Psoas muscle (tissue), 8 donors: ENCODE data around the gene C19orf85. TPM values are rescaled to one million over a fixed set of nuclear protein-coding genes. Genes with fewer than 3 reads are reported as not detected.

Source experiments
- ATAC-seq, 4 donors: fragments of 200-7000 bp; cut with Tn5 transposase; one replicate each; pipeline ENCODE4 v1.9.1; 2020; ENCODE audit warnings: moderate library complexity in 3 of 4, mild to moderate bottlenecking in 2 of 4
- DNase-seq, 2 donors: peaks; one replicate each; pipeline ENCODE4 v3.0.0-alpha.2; 2020
- H3K27ac ChIP-seq: fragments of 200-600 bp; one replicate; pipeline ENCODE4 v1.8.0; 2022
- H3K27me3 ChIP-seq, 3 donors: fragments of 200-600 bp in 1 of 3; one replicate each; pipeline versions ENCODE4 v1.6.1 to v1.8.0; 2013 to 2022; ENCODE audit warnings: low read length in 2 of 3, mild to moderate bottlenecking in 2 of 3, moderate library complexity in 1 of 3; ENCODE audit not compliant: insufficient read depth in 3 of 3
- H3K36me3 ChIP-seq, 2 donors: fragments of 200-600 bp in 1 of 2; one replicate each; pipeline versions ENCODE4 v1.6.1 to v1.8.0; 2013 to 2022; ENCODE audit warnings: low read depth in 1 of 2, mild to moderate bottlenecking in 1 of 2, moderate library complexity in 1 of 2; ENCODE audit not compliant: insufficient read depth in 1 of 2
- H3K4me1 ChIP-seq: fragments of 200-600 bp; one replicate; pipeline ENCODE4 v1.8.0; 2022
- H3K4me3 ChIP-seq: fragments of 200-600 bp; one replicate; pipeline ENCODE4 v1.8.0; 2022; ENCODE audit warnings: mild to moderate bottlenecking
- H3K9me3 ChIP-seq: fragments of 200-600 bp; one replicate; pipeline ENCODE4 v1.8.0; 2022
- CTCF ChIP-seq: fragments of 200-600 bp; IDR thresholded peaks from one replicate; pipeline ENCODE4 v1.8.0; 2022; ENCODE audit warnings: antibody characterized with exemption
- WGBS, 3 donors: extraction: QIAGEN DNeasy Blood & Tissue Kit; methylation state at CpG; one replicate each; pipeline versions ENCODE4 v1.1.6 to v1.1.7; 2013; 5-methylcytosine and 5-hydroxymethylcytosine counted together
- intact Hi-C, 2 donors: fragments of 100-400 bp; cut with DNase I; formaldehyde crosslinking; loops; one replicate each; pipeline versions ENCODE4 v1.11.0 to v1.14.2; 2022
- polyA plus RNA-seq, 3 donors: library from polyadenylated mRNA; stranded (reverse); fragments of 200-250 nt; gene quantifications; one replicate each; pipeline ENCODE4 v1.2.3, GENCODE V29; 2013
- total RNA-seq, 4 donors: library from RNA; stranded (reverse); fragmentation: NEBNext Ultra II Directional in 2 of 4; extraction: Animal tissue kit (Norgen Biotek cat#: 25700) in 2 of 4; gene quantifications; one replicate each; pipeline versions ENCODE4 v1.2.1 to v1.2.4, GENCODE V29; 2021 to 2023
- donor health status: healthy with polysubstance abuse.
- donor health status: DM: no; HTN: no; CAD: no; lungs with moderate emphysema.
- donor health status: Bipolar disorder and iron deficiency.
- donor health status: healthy.
- donor health status: DM: yes; HTN: yes; CAD: no.
- donor health status: DM: no; HTN: no; CAD: no.
- donor health status: DM: no; HTN: no; CAD: no.
- donor health status: DM: yes; HTN: yes; CAD: no.

Gene C19orf85
- total and polyA plus RNA-seq, 7 donors, result not detected

DNA sequence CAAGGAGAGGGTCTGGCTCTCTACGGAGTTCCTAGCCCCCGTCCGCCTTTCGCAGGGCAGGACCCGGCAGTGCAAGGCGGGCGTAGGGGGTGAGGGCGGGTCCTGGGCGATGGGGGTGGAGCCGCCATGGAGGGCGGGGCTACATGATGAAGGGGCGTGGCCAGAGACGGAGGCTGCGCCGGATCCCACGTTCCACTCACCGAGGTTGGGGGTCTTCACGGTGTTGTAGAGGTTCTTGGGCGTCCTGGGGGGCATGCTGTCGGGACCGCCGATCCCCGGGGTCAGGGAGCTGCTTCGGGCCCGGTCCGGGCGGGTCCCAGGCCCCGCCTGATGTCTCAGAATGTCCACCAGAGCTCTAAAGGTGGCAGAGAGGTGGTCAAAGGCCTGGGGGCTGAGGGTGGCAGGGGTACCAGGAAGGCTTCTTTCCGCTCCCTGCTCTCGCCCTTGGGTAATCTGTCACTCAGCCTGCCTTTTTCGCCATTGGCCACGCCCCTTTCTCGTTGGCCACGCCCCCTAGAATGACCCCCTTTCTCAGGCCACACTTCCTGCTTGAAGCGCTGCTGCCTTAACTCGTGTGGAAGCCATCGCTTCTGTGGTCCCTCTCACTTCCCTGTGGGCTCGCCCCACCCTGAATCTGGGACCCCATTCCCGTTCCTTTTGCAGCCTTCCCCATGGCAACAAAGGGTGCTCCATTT, 24.0 kb downstream of the C19orf85 start:
- no peaks in the 10 kb centered on the region for H3K4me1 ChIP-seq
- H3K9me3 ChIP-seq, result no peaks in the 10 kb centered on the region
- H3K4me3 ChIP-seq, result no peak overlapping the region
- H3K36me3 ChIP-seq, result no peaks in the 10 kb centered on the region
- intact Hi-C loops, result no loop called here
- peaks cover 3 to 85% (median 47%) of the 10 kb centered on the region in 3 donors for H3K27me3 ChIP-seq
- ATAC-seq (peak in 1 of 4 donors; percentile 45), DNase-seq (no peak)
- 4 to 10% (median 7%) methylated on average over 39 of the region's 39 CpGs for WGBS, 3 donors
- H3K27ac ChIP-seq, result no peak overlapping the region
- no peak for TF ChIP-seq CTCF

GRCh38 chr19:55439052-55439451, 25.5 kb downstream of the C19orf85 start:
- no peak for DNase-seq
- Histone ChIP-seq H3K36me3 (no peaks in the 10 kb centered on the region), H3K27ac (no peak overlapping the region), H3K4me3 (no peak overlapping the region), H3K9me3 (no peaks in the 10 kb centered on the region), H3K27me3 (peaks cover 3 to 70% (median 42%) of the 10 kb centered on the region in 3 donors), H3K4me1 (no peaks in the 10 kb centered on the region)
- no peak for TF ChIP-seq CTCF
- no peak for ATAC-seq
- intact Hi-C loops, result no loop called here
- WGBS, 3 donors, result 72 to 77% (median 73%) methylated on average over 5 of the region's 5 CpGs

DNA sequence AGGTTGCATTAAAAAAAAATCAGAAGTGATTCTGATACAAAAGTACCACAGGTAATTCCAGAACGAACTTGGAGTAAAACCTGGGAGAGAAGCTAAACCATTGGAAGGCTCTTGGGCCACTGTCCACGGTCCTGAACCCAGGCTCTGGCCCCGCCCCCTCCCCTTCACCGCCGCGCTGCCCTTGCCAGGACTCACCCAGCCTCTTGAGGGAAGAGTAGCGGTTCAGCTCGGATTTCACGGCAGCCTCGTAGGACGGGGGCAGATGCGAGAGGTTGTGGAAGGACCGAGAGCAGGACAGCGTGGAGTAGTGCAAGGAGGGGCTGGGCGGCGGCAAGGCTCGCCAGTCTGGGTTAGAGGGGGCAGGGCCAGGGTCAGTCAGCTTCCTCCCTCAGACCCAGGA, 27.1 kb downstream of the C19orf85 start:
- ATAC-seq, result peak in 3 of 4 donors; percentile 50 to 71 (median 58)

DNA sequence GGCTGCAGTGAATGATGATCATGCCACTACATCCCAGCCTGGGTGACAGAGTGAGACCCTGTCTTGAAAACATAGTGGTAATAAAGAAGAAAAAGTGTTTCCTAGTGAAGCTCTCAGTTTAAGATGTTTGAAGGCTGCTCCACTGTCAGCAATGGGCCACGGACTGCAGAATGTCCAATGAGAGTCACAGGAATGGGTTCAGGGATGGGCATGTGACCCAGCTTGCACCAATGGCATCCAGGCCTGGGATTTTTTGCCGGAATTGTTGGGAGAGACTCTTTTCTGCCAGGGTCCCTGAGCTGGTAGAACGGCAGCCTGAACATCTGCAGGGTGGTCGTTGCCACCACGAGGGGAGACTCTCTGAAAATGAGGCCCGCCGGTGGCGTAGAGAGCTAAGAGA, 27.7 kb downstream of the C19orf85 start:
- H3K9me3 ChIP-seq, result no peaks in the 10 kb centered on the region
- ATAC-seq, result no peak
- no peak for TF ChIP-seq CTCF
- peaks cover 0 to 74% (median 41%) of the 10 kb centered on the region in 3 donors for H3K27me3 ChIP-seq
- H3K4me3 ChIP-seq, result no peak overlapping the region
- peak in 1 of 2 donors; percentile 31 for DNase-seq
- no peak overlapping the region for H3K27ac ChIP-seq
- no peaks in the 10 kb centered on the region for H3K36me3 ChIP-seq
- intact Hi-C loops, result no loop called here
- WGBS, 3 donors, result 36 to 43% (median 41%) methylated on average over 8 of the region's 8 CpGs
- no peaks in the 10 kb centered on the region for H3K4me1 ChIP-seq

More for the DNA sequence above, 27.1 kb downstream of the C19orf85 start:
- no peaks in the 10 kb centered on the region for H3K9me3 ChIP-seq
- H3K4me3 ChIP-seq, result no peak overlapping the region
- H3K36me3 ChIP-seq, result no peaks in the 10 kb centered on the region
- H3K4me1 ChIP-seq, result no peaks in the 10 kb centered on the region
- intact Hi-C loops, result no loop called here
- TF ChIP-seq CTCF, result no peak
- H3K27me3 ChIP-seq, result peaks cover 3 to 74% (median 38%) of the 10 kb centered on the region in 3 donors
- DNase-seq, result peak; percentile 44 to 60
- no peak overlapping the region for H3K27ac ChIP-seq
- 2 to 3% (median 2%) methylated on average over 16 to 17 of the region's 17 CpGs for WGBS, 3 donors

DNA sequence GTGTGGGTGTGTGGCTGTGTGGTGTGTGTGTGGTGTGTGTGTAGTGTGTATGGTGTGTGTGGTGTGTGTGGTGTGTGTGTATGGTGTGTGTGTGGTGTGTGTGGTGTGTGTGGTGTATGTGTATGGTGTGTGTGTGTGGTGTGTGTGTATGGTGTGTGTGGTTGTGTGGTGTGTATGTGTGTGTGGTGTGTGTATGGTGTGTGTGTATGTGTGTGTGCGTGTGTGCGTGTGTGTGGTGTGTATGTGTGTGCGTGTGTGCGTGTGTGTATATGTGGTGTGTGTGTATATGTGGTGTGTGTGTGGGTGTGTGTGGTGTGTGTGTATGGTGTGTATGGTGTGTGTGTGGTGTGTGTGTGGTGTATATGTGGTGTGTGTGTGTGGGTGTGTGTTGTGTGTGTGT, 29.5 kb downstream of the C19orf85 start:
- Histone ChIP-seq H3K36me3 (no peaks in the 10 kb centered on the region), H3K4me3 (no peak overlapping the region), H3K27ac (no peak overlapping the region), H3K27me3 (peaks cover 0 to 74% (median 34%) of the 10 kb centered on the region in 3 donors), H3K4me1 (no peaks in the 10 kb centered on the region), H3K9me3 (no peaks in the 10 kb centered on the region)
- TF ChIP-seq CTCF, result no peak
- WGBS, 3 donors, result 89 to 92% (median 92%) methylated on average over 4 of the region's 4 CpGs
- intact Hi-C loops, result no loop called here
- ATAC-seq (no peak), DNase-seq (peak in 1 of 2 donors; percentile 14)
